ENCODE measurements around the gene TMC8. TPM values are rescaled to one million over a fixed set of nuclear protein-coding genes. Genes with fewer than 3 reads are reported as not detected.
A peak's percentile ranks its signal among the peaks of the same experiment; 100 is the strongest.
"Not testable (repeated sequence)": the region's sequence is repeated elsewhere in the genome, so short reads cannot be mapped to it uniquely, and the experiment has no call there.

TMC8 gene
- polyA plus RNA-seq, 1 experiment: not detected

DNA sequence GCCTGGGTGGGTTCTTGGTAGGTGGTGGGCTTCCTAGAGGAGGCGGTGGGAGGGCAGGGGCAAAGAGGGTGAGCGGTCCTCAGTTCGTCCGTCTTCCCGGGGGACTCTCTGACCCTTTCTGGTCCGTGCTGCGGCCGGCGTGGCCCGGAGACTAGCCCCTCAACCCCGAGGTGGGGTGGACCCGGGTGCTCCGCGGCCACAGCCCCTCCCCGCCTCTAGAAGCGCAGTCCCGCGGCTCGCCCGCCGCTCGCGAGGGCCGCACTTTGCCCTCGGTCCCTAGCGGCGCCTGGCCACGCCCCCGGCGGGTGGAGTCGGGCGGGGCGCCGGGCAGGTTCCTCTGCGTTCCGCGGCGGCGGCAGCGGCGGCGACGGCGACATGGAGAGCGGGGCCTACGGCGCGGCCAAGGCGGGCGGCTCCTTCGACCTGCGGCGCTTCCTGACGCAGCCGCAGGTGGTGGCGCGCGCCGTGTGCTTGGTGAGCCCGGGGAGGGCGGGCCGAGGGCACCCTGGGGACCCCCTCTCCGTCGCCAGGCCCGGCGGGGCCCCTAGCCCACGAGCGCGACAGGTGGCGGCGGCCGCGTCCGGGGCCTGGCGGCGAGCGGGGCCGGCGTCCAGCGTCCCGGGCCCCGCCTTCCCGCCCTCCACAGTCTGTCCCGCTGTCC is 37.8 kb downstream of the TMC8 start, which contains the start of gene SYNGR2:
TSS of gene SYNGR2 (plus strand) at position 340 of the 661 bp plus-strand sequence. CDS start at position 376, 36 bp downstream.
- Histone ChIP-seq H3K9me3 (ENCODE audit: control insufficient read depth, insufficient read depth, low read length) (no peaks in the 10 kb centered on the region), H3K27ac (ENCODE audit: low read depth, low read length) (no peak within 1 kb of the TSS), H3K4me3 (ENCODE audit: low read depth, low read length) (peak within 1 kb of the TSS; percentile 60), H3K27me3 (ENCODE audit: control insufficient read depth, insufficient read depth, low read length) (peaks cover 3% of the 10 kb centered on the region)
- ChIA-PET CTCF (no interaction called here), POLR2A (no interaction called here)
- TF ChIP-seq, protein P1, sequence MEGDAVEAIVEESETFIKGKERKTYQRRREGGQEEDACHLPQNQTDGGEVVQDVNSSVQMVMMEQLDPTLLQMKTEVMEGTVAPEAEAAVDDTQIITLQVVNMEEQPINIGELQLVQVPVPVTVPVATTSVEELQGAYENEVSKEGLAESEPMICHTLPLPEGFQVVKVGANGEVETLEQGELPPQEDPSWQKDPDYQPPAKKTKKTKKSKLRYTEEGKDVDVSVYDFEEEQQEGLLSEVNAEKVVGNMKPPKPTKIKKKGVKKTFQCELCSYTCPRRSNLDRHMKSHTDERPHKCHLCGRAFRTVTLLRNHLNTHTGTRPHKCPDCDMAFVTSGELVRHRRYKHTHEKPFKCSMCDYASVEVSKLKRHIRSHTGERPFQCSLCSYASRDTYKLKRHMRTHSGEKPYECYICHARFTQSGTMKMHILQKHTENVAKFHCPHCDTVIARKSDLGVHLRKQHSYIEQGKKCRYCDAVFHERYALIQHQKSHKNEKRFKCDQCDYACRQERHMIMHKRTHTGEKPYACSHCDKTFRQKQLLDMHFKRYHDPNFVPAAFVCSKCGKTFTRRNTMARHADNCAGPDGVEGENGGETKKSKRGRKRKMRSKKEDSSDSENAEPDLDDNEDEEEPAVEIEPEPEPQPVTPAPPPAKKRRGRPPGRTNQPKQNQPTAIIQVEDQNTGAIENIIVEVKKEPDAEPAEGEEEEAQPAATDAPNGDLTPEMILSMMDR (IDR thresholded peaks at IDR 0.05; ENCODE audit: low read depth, low read length): no peak
- no peak for DNase-seq (ENCODE audit: low read depth, low spot score)

DNA sequence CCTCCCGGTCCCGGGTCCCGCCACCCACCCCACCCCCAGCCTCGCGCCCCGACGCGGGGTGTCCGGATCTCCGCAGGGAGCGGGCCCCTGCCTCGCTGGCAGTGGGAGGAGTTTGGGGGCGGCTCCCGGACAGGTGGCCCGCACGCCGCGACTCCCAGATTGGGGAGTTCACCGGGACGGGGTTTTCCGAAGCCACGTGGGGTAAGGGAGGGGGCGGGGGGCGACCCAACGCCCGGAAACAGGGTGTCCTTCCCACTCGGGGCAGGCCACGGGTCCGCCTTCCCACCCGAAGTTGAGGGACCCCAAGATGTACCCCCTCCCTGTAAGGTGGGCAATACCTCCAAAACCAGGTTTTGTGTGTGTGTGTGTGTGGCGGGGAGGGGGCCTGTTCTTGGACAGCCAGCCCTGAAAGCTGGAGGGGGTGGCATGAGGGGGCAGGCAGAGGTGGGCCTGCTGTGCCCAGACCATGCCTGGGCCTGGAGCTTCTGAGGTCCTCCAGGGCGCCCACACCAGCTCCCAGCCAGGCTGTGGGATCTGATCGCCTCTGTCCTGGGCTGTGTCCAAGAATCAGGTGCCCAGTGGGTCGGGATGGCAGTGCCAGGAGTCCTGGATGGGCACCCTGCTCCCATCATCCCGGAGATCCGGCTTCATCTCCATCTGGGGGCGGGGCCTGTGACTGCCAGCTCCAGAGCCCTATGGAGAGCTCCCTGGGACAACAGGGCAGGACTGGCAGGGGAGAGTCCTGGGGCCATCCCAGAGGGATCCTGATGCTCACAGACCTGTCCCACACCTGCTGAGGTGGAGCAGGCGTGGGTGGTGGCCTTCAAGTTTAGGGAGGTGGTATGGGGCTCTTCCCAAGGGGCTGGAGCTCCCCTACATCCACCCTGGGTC is 38.6 kb downstream of the TMC8 start:
- Histone ChIP-seq H3K4me3 (ENCODE audit: low read depth, low read length) (peak overlapping the region; percentile 60), H3K9me3 (ENCODE audit: control insufficient read depth, insufficient read depth, low read length) (no peaks in the 10 kb centered on the region), H3K27ac (ENCODE audit: low read depth, low read length) (no peak overlapping the region), H3K27me3 (ENCODE audit: control insufficient read depth, insufficient read depth, low read length) (peaks cover 3% of the 10 kb centered on the region)
- ChIA-PET CTCF (interaction anchor here (1.3 kb wide), 1 partner anchor 17 kb away, joined by 8 read pairs; the partner anchor contains the start of gene TK1), POLR2A (interaction anchor here (1.2 kb wide), 1 partner anchor 17 kb away, joined by 4 read pairs; the partner anchor contains the start of genes AFMID and TK1)
- TF ChIP-seq, protein P1 (IDR thresholded peaks at IDR 0.05; ENCODE audit: low read depth, low read length): no peak
- no peak for DNase-seq (ENCODE audit: low read depth, low spot score)

GRCh38 chr17:78170692-78171590 is 40.4 kb downstream of the TMC8 start:
- peaks cover 3% of the 10 kb centered on the region for H3K27me3 ChIP-seq (ENCODE audit: control insufficient read depth, insufficient read depth, low read length)
- H3K4me3 ChIP-seq (ENCODE audit: low read depth, low read length): no peak overlapping the region
- no peak overlapping the region for H3K27ac ChIP-seq (ENCODE audit: low read depth, low read length)
- TF ChIP-seq, protein P1 (IDR thresholded peaks at IDR 0.05; ENCODE audit: low read depth, low read length): no peak
- no peaks in the 10 kb centered on the region for H3K9me3 ChIP-seq (ENCODE audit: control insufficient read depth, insufficient read depth, low read length)
- CTCF ChIA-PET: interaction anchor here (1.3 kb wide), 1 partner anchor 16 kb away, joined by 6 read pairs; the partner anchor contains the start of gene TK1
- POLR2A ChIA-PET: no interaction called here
- no peak for DNase-seq (ENCODE audit: low read depth, low spot score)

GRCh38 chr17:78171591-78172248 is 41.1 kb downstream of the TMC8 start:
- DNase-seq (ENCODE audit: low read depth, low spot score); H3K9me3 ChIP-seq (ENCODE audit: control insufficient read depth, insufficient read depth, low read length); POLR2A ChIA-PET; H3K27me3 ChIP-seq (ENCODE audit: control insufficient read depth, insufficient read depth, low read length); H3K27ac ChIP-seq (ENCODE audit: low read depth, low read length); H3K4me3 ChIP-seq (ENCODE audit: low read depth, low read length): not testable (repeated sequence)
- CTCF ChIA-PET: interaction anchor here (1.3 kb wide), 1 partner anchor 15 kb away, joined by 6 read pairs; the partner anchor contains the start of gene TK1

Data from AG04450 (cell line).